Astrocyte of the cerebellum (primary cell): ENCODE results near the gene PLPPR4.

ENCODE experiments used
- DNase-seq: peaks from one replicate; pipeline ENCODE4 v3.0.0-alpha.2; 2011; ENCODE audit warnings: low read depth
- H3K4me3 ChIP-seq: 2 replicates; pipeline ENCODE4 v1.5.1; 2011; ENCODE audit warnings: mild to moderate bottlenecking, low read depth, low read length, moderate library complexity
- in situ Hi-C: cut with HindIII; loops from 2 replicates; pipeline ENCODE4 v1.10.0; 2017; ENCODE audit warnings: low sequenced_read_pairs
- TF ChIP-seq, protein P1 (sequence below): IDR thresholded peaks from 2 replicates; pipeline ENCODE4 v1.5.1; 2012; ENCODE audit warnings: low read length, low read depth, moderate library complexity, mild to moderate bottlenecking; ENCODE audit errors: missing control alignments

Gene PLPPR4

DNA sequence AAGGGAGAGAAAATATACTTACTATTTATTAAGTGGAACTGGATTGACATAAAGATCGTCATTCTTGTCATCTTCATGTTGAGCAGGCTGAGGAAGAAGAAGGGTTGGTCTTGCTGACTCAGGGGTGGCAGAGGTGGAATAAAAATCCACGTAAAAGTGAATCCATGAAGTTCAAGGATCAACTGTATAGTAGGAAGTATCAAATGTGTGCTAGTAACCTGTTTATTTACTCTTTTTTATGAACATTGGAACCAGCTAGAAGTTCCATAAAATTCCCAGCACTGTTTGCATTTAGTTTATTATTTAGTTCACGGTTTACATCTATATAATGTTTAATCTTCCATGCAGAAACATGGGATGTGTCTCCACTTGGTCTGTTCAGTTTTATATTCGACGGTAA lies 70.7 kb downstream of the PLPPR4 start:
- TF ChIP-seq, protein P1, sequence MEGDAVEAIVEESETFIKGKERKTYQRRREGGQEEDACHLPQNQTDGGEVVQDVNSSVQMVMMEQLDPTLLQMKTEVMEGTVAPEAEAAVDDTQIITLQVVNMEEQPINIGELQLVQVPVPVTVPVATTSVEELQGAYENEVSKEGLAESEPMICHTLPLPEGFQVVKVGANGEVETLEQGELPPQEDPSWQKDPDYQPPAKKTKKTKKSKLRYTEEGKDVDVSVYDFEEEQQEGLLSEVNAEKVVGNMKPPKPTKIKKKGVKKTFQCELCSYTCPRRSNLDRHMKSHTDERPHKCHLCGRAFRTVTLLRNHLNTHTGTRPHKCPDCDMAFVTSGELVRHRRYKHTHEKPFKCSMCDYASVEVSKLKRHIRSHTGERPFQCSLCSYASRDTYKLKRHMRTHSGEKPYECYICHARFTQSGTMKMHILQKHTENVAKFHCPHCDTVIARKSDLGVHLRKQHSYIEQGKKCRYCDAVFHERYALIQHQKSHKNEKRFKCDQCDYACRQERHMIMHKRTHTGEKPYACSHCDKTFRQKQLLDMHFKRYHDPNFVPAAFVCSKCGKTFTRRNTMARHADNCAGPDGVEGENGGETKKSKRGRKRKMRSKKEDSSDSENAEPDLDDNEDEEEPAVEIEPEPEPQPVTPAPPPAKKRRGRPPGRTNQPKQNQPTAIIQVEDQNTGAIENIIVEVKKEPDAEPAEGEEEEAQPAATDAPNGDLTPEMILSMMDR, result no peak
- no peak overlapping the region for H3K4me3 ChIP-seq
- DNase-seq, result no peak
- in situ Hi-C loops, result no loop called here

DNA sequence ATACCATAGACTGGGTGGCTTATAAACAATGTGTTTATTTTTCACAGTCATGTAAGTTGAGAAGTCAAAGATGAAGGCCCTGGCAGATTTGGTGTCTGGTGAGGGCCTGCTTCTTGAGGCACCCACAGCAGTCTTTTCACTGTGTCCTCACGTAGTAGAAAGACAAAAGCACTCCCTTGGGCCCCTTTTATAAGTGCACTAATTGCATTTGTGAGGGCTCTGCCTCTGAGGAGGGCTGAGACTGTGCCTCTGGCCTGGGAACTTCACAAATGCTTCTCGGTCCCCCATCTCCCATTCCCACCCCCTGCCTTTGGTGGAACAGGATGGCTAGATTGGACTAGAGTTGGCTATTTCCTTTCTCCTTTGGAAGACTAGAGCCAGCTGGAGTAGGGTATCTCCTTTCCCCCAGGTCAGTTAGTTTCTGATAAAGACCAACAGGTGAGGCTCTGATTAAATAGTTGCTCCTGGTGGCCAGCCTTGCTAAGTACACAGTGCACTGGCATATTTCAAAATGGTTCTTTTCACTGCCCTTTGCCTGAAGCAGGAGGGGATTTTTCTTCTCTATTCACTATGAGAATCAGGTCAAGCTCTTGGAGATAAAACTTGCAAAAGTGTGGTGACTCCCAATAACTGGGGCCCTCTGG lies 82.9 kb downstream of the PLPPR4 start:
- H3K4me3 ChIP-seq, result no peak overlapping the region
- TF ChIP-seq, protein P1, result no peak
- in situ Hi-C loops, result no loop called here
- DNase-seq, result no peak

- TF ChIP-seq, protein P1, result no peak
- no peak overlapping the region for H3K4me3 ChIP-seq
- in situ Hi-C loops, result no loop called here
- peak; percentile 13 for DNase-seq
Measured at GRCh38 chr1:99348397-99349132, 84.3 kb downstream of the PLPPR4 start.

GRCh38 chr1:99352821-99353220 lies 88.5 kb downstream of the PLPPR4 start:
- no peak for DNase-seq
- H3K4me3 ChIP-seq, result no peak overlapping the region
- in situ Hi-C loops, result no loop called here
- TF ChIP-seq, protein P1, result no peak

- in situ Hi-C loops, result no loop called here
- TF ChIP-seq, protein P1, result no peak
- no peak overlapping the region for H3K4me3 ChIP-seq
- no peak for DNase-seq
Measured at GRCh38 chr1:99358770-99359169, 94.5 kb downstream of the PLPPR4 start.
